Kidney capillary endothelial cell (primary cell): ENCODE measurements around the gene HADHA.
"Not testable (repeated sequence)": the region's sequence is repeated elsewhere in the genome, so short reads cannot be mapped to it uniquely, and the experiment has no call there.

Experiments
- DNase-seq: peaks from one replicate; pipeline ENCODE4 v3.0.0-alpha.2; 2018; ENCODE audit warnings: low spot score

HADHA gene

DNA sequence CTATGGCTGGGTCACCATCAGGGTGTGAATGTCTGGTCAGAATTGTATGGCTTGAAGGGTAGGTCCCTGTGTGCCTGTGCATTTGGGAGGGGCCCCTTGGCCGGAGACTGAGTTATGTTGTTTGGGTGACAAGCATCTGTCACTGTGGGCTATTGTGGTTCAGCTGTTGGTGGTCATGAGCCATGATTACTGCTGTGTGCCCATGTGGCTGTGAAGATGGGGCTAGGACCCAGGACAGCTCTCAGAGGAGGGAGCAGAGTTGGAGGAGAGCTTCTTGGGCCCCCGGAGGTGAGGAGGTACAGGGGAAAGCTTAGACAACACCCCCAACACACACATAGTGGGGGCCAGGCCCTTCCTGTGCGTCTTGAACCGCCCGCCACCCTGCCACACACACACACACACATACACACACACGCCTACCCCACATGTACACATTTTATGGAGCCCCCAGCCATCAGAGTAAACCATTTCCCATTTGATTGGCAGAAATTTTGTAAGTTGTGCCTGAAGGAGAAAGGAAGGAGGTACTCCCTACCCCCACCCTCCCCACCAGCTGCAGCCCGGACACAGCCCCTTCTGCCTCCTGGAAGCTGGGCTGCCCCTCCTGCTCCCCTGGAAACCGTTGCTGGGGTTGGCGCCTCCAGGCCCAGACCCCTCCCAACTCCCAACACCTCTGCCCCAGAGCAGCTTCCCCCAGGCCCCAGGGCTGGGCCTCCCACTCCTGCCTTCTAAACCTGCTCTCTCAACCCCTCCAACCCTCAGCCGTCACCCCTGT is 69.6 kb downstream of the HADHA start:
- DNase-seq: no peak

GRCh38 chr2:26173776-26174482 is 70.5 kb downstream of the HADHA start:
- no peak for DNase-seq

GRCh38 chr2:26172871-26173775 is 71.3 kb downstream of the HADHA start, which contains the start of gene GAREM2:
Gene GAREM2, plus strand, starts transcription at chr2:26173088. Its CDS starts 133 bp downstream, at chr2:26173221.
- no peak for DNase-seq

GRCh38 chr2:26172189-26172870 is 72.1 kb downstream of the HADHA start:
- no peak for DNase-seq

DNA sequence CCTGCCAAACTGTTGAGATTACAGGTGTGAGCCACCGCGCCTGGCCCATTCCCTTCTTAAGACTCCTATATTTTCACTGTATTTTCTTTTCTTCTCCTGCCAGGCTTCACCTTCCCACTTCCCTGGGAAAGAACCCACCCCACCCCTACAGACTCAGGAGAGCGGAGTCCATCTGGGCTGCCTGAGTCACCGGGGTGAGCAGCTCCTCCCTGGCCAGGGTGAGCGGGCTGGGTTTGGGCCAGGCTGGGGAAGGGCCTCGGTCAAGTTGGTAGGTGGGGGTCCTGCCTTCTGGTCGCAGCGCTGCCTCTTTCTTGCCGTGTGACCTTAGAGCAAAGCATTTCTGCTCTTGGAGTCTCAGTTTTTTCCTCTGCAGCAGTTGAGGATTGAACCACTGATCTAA is 73.6 kb downstream of the HADHA start:
- DNase-seq: no peak

- DNase-seq: no peak
Observed at GRCh38 chr2:26169681-26170414, 74.6 kb downstream of the HADHA start.

GRCh38 chr2:26169226-26169625 is 75.2 kb downstream of the HADHA start:
- no peak for DNase-seq

- DNase-seq: no peak
Observed at GRCh38 chr2:26168785-26169184, 75.6 kb downstream of the HADHA start.

DNA sequence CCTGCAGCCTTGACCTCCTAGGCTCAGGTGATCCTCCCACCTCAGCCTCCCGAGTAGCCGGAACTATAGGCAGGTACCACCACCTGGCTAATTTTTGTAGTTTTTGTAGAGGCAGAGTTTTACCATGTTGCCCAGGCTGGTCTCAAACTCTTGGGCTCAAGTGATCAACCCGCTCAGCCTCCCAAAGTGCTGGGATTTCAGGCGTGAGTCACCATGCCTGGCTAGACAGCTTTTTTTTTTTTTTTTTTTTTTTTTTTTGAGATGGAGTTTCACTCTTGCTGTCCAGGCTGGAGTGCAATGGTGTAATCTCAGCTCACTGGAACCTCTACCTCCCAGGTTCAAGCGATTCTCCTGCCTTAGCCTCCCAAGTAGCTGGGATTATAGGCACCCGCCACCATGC is 77.9 kb downstream of the HADHA start:
- not testable (repeated sequence) for DNase-seq

DNA sequence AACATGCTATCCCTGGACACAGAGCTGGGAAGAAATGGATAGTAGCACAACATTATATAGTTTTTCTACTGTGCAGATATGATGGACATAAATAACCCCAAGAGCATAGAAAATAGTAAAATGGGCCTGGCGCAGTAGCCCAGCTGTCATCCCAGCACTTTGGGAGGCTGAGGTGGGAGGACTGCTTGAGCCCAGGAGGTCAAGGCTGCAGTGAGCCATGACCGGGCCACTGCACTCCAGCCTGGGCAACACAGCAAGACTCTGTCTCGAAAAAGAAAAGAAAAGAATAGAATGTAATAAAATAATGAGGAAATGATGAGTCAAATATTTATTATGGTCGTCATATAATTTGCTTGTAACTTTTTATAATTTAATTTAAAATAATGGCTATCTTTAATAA is 79.0 kb downstream of the HADHA start:
- no peak for DNase-seq

DNA sequence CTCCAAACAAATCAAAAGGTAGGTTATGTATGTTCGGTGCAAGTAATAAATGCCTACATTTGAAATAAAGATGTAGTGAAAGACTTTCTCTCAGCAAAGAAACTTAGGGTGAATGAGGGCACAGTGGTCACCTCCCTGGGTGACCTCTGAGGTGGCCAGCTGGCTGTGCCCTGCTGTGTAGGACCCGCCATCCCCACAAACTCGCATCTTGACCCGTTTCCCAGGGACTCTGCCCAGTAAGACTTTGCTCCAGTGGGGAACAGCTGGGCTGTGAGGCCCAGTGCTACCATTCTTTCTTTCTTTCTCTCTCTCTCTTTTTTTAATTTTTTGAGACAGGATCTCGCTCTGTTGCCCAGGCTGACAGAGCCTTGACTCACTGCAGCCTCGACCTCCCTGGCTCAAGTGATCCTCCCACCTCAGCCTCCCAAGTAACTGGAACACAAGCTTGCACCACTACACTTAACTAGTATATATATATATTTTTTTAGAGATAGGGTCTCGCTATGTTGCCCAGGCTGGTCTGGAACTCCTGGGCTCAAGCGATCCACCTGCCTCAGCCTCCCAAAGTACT is 79.7 kb downstream of the HADHA start:
- DNase-seq: no peak

- DNase-seq: no peak
Observed at GRCh38 chr2:26164231-26164630, 80.2 kb downstream of the HADHA start.

DNA sequence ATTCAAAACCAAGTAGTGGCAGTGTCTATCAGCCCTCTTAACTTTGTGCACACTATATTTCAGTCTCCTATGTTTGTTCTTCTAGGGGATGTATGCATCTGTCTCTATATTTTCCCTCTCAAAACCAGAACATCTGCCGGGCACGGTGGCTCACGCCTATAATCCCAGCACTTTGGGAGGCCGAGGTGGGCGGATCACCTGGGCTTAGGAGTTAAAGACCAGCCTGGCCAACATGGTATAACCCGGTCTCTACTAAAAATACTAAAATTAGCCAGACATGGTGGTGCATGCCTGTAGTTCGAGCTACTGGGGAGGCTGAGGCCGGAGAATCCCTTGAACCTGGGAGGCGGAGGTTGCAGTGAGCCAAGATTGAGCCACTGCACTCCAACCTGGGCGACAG is 81.5 kb downstream of the HADHA start:
- DNase-seq: no peak

- DNase-seq: no peak
Observed at GRCh38 chr2:26161926-26162325, 82.5 kb downstream of the HADHA start.

DNA sequence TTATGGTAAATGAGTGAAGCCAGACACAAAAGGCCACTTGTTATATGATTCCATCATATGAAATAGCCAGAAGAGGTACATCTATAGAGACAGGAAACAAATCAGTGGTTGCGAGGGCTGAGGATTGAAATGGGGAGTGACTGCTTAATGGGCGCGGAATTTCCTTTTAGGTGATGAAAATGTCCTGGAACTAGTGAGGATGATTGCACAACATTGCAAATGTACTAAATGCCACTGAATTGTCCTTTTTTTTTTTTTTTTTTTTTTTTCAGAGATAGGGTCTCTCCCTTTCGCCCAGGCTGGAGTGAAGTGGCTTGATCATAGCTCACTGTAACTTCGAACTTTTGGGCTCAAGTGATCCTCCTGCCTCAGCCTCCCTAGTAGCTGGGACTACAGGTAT is 86.9 kb downstream of the HADHA start:
- DNase-seq: no peak

- no peak for DNase-seq
Observed at GRCh38 chr2:26150243-26150642, 94.2 kb downstream of the HADHA start.

DNA sequence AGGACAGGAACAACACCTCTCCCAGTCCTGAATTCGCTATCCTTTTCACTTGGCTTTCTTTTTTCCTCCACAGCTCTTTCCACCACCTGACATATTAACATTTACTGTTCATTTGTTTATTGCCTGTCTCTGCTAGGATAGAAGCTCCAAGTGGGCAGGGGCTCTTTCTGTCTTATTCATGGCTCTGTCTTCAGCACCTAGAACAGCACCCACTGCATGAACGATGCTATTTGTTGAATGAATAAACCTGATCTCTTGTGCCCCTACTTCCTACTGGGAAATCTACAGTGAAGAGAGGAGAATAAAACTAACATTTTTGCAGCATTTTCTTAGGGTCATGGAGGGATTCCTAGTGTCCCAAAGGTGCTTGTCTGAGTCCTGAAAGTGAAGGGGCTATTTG is 95.9 kb downstream of the HADHA start:
- no peak for DNase-seq

- peak; percentile 32 for DNase-seq
Observed at GRCh38 chr2:26144953-26145680, 99.3 kb downstream of the HADHA start.

DNA sequence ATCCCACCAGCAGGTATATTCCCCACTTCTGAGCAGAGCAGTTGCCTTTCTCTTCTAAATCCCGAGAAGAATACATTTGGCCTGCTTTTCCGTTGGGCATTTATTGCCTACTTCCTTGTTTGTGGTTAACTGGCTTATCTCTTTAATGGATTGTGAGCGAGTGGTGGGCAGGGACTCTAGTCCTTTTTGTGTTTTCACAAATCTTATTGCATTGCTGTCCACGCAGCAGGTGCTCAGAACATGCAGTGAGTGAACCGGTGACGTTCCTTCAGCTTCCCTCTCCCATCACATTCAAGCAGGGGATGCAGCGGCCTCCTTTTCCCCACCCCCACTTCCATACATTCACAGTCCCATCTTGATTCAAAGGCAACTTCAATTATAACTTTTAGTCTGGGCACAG is 100.4 kb downstream of the HADHA start:
- no peak for DNase-seq

DNA sequence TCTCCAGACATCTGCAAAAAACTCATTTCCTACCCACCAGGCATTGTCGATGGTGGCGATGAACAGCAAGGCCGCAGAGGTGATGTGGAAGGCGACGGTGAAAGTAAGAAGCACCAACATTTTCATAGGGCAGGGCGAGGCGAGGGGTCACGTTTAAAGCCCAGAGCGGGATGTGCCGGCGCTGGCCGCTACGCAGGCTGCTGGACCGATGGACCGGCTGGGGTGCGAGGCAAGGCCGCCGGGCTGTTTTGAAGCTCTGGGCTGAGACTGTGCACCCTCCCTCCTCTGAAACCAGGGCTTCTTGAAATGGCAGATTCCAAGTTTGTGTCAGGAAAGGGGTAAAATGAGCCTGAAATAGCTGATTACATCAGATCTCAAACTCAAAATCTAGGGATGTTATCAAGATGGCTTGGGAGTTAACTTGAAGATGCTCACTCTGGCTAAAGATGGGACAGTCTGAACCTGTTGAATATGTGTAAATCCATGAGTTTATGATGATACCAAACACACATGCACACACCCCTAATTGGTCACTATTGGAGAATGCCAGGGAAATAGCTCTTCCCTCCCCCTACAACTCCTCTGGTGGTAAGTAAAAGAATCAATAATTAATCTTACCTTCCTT is 103.2 kb downstream of the HADHA start:
- DNase-seq: no peak
